H9 (cell line): ENCODE measurements around the gene IREB2. TPM values are rescaled to one million over a fixed set of nuclear protein-coding genes. Genes with fewer than 3 reads are reported as not detected.
A peak's percentile ranks its signal among the peaks of the same experiment; 100 is the strongest.

ENCODE experiments used
- DNase-seq: peaks from one replicate; pipeline ENCODE4 v3.0.0-alpha.2; 2017
- H2AFZ ChIP-seq: one replicate; pipeline ENCODE4 v1.6.1; 2013; ENCODE audit warnings: mild to moderate bottlenecking, low read length, control low read depth, moderate library complexity
- H2AK5ac ChIP-seq: 2 replicates; pipeline ENCODE4 v1.6.1; 2013; ENCODE audit warnings: low read length, control low read depth, mixed read lengths; ENCODE audit not compliant: insufficient read length
- H2BK120ac ChIP-seq: one replicate; pipeline ENCODE4 v1.6.1; 2013; ENCODE audit warnings: low read depth, mild to moderate bottlenecking, low read length, control low read depth, inconsistent platforms; ENCODE audit not compliant: poor library complexity, severe bottlenecking
- H2BK12ac ChIP-seq: 2 replicates; pipeline ENCODE4 v1.6.1; 2013; ENCODE audit warnings: low read length, control low read depth, mixed read lengths, low read depth; ENCODE audit not compliant: insufficient read length
- H2BK15ac ChIP-seq: 2 replicates; pipeline ENCODE4 v1.6.1; 2013; ENCODE audit warnings: low read depth, low read length, control low read depth
- H2BK20ac ChIP-seq: one replicate; pipeline ENCODE4 v1.6.1; 2013; ENCODE audit warnings: low read depth, mild to moderate bottlenecking, low read length, control low read depth, inconsistent platforms; ENCODE audit not compliant: poor library complexity, severe bottlenecking
- H2BK5ac ChIP-seq: 2 replicates; pipeline ENCODE4 v1.6.1; 2013; ENCODE audit warnings: low read length, control low read depth, mixed read lengths; ENCODE audit not compliant: insufficient read length
- H3K14ac ChIP-seq: 2 replicates; pipeline ENCODE4 v1.6.1; 2013; ENCODE audit warnings: low read length, control low read depth; ENCODE audit not compliant: insufficient read depth
- H3K18ac ChIP-seq: 2 replicates; pipeline ENCODE4 v1.6.1; 2013; ENCODE audit warnings: low read depth, mild to moderate bottlenecking, mixed read lengths, low read length, control low read depth; ENCODE audit not compliant: insufficient read length
- H3K23ac ChIP-seq: 2 replicates; pipeline ENCODE4 v1.6.1; 2013; ENCODE audit warnings: low read length, control low read depth, mixed read lengths, low read depth; ENCODE audit not compliant: insufficient read length
- H3K23me2 ChIP-seq: 2 replicates; pipeline ENCODE4 v1.6.1; 2013; ENCODE audit warnings: low read depth, mild to moderate bottlenecking, mixed read lengths, low read length, control low read depth; ENCODE audit not compliant: insufficient read length, poor library complexity, severe bottlenecking
- H3K27ac ChIP-seq: 2 replicates; pipeline ENCODE4 v1.5.1; 2013; ENCODE audit warnings: low read length, control low read depth, mixed read lengths, low read depth; ENCODE audit not compliant: insufficient read length
- H3K27me3 ChIP-seq: 2 replicates; pipeline ENCODE4 v1.6.1; 2013; ENCODE audit warnings: low read length, control low read depth, inconsistent platforms; ENCODE audit not compliant: insufficient read depth
- H3K4ac ChIP-seq: 2 replicates; pipeline ENCODE4 v1.6.1; 2013; ENCODE audit warnings: low read depth, mild to moderate bottlenecking, control low read depth, inconsistent platforms, low read length, moderate library complexity
- H3K4me1 ChIP-seq: 2 replicates; pipeline ENCODE4 v1.6.1; 2013; ENCODE audit warnings: low read length, control low read depth, inconsistent platforms; ENCODE audit not compliant: insufficient read depth
- H3K4me2 ChIP-seq: 2 replicates; pipeline ENCODE4 v1.6.1; 2013; ENCODE audit warnings: low read length, control low read depth, mixed read lengths; ENCODE audit not compliant: insufficient read length, insufficient read depth
- H3K56ac ChIP-seq: 2 replicates; pipeline ENCODE4 v1.6.1; 2013; ENCODE audit warnings: low read depth, mild to moderate bottlenecking, mixed read lengths, low read length, control low read depth; ENCODE audit not compliant: insufficient read length
- H3K79me1 ChIP-seq: 2 replicates; pipeline ENCODE4 v1.6.1; 2013; ENCODE audit warnings: low read depth, mild to moderate bottlenecking, moderate library complexity, low read length, control low read depth, inconsistent platforms; ENCODE audit not compliant: insufficient read depth, poor library complexity, severe bottlenecking
- H3K79me2 ChIP-seq: 2 replicates; pipeline ENCODE4 v1.6.1; 2013; ENCODE audit warnings: low read length, control low read depth, inconsistent platforms; ENCODE audit not compliant: insufficient read depth
- H3K9ac ChIP-seq: 2 replicates; pipeline ENCODE4 v1.6.1; 2013; ENCODE audit warnings: low read length, control low read depth, mixed read lengths; ENCODE audit not compliant: insufficient read length; ENCODE audit errors: extremely low read depth
- H3K9me3 ChIP-seq: one replicate; pipeline ENCODE4 v1.6.1; 2013; ENCODE audit warnings: low read depth, low read length, inconsistent platforms; ENCODE audit not compliant: control insufficient read depth
- H3T11ph ChIP-seq: one replicate; pipeline ENCODE4 v1.6.1; 2013; ENCODE audit warnings: mild to moderate bottlenecking, low read length, control low read depth, inconsistent platforms
- H4K20me1 ChIP-seq: one replicate; pipeline ENCODE4 v1.6.1; 2013; ENCODE audit not compliant: control insufficient read depth, insufficient read length, insufficient read depth
- H4K5ac ChIP-seq: 2 replicates; pipeline ENCODE4 v1.6.1; 2013; ENCODE audit warnings: low read depth, mild to moderate bottlenecking, mixed read lengths, low read length, control low read depth; ENCODE audit not compliant: insufficient read length
- H4K8ac ChIP-seq: replicated peaks from 2 replicates; pipeline ENCODE4 v1.6.1; 2013; ENCODE audit warnings: low read length, control low read depth, mixed read lengths, low read depth; ENCODE audit not compliant: insufficient read length
- H4K91ac ChIP-seq: 2 replicates; pipeline ENCODE4 v1.6.1; 2013; ENCODE audit warnings: low read depth, mild to moderate bottlenecking, moderate library complexity, mixed read lengths, low read length, control low read depth; ENCODE audit not compliant: insufficient read length
- H3K27ac Mint-ChIP-seq, 3 experiments: 2 replicates in 2 of 3; 3 replicates in 1 of 3; pipeline ENCODE4 v1.8.0; 2020 to 2021; ENCODE audit warnings: mixed read lengths in 3 of 3, mild to moderate bottlenecking in 1 of 3, moderate library complexity in 1 of 3
- H3K27me3 Mint-ChIP-seq: 2 replicates; pipeline ENCODE4 v1.8.0; 2021; ENCODE audit warnings: low read depth, mild to moderate bottlenecking, moderate library complexity, mixed read lengths
- H3K36me3 Mint-ChIP-seq, 3 experiments: 2 replicates in 2 of 3; 3 replicates in 1 of 3; pipeline ENCODE4 v1.8.0; 2020 to 2021; ENCODE audit warnings: low read depth in 3 of 3, mixed read lengths in 3 of 3; ENCODE audit not compliant: insufficient read depth in 1 of 3
- H3K4me1 Mint-ChIP-seq, 2 experiments: 2 replicates each; pipeline ENCODE4 v1.8.0; 2020; ENCODE audit warnings: mixed read lengths in 2 of 2
- H3K4me3 Mint-ChIP-seq, 2 experiments: 2 replicates in 1 of 2; 3 replicates in 1 of 2; pipeline ENCODE4 v1.8.0; 2020 to 2021; ENCODE audit warnings: mild to moderate bottlenecking in 2 of 2, mixed read lengths in 2 of 2, moderate library complexity in 1 of 2
- H3K9me3 Mint-ChIP-seq, 2 experiments: 2 replicates in 1 of 2; 3 replicates in 1 of 2; pipeline ENCODE4 v1.8.0; 2020; ENCODE audit warnings: mild to moderate bottlenecking in 2 of 2, mixed read lengths in 2 of 2, moderate library complexity in 1 of 2
- WGBS: extraction: QIAGEN DNeasy Blood & Tissue Kit; methylation state at CpG from one replicate; pipeline ENCODE4 v1.1.7; 2013; ENCODE audit warnings: missing lambda C conversion rate, low lambda C conversion rate, mixed read lengths; ENCODE audit not compliant: insufficient read length; ENCODE audit errors: extremely low coverage; 5-methylcytosine and 5-hydroxymethylcytosine counted together
- total RNA-seq: library from RNA; stranded (reverse); gene quantifications from 2 replicates; pipeline ENCODE4 v1.2.1, GENCODE V29; 2021
- TF ChIP-seq, protein P1 (sequence below): fragments of 200-600 bp; sonication (generic); conservative IDR thresholded peaks from 3 replicates; pipeline ENCODE4 v1.8.0; 2021; ENCODE audit warnings: antibody characterized with exemption, mild to moderate bottlenecking

The IREB2 gene
- total RNA-seq, 1 experiment from 2014 or later, result 87.6 TPM

DNA sequence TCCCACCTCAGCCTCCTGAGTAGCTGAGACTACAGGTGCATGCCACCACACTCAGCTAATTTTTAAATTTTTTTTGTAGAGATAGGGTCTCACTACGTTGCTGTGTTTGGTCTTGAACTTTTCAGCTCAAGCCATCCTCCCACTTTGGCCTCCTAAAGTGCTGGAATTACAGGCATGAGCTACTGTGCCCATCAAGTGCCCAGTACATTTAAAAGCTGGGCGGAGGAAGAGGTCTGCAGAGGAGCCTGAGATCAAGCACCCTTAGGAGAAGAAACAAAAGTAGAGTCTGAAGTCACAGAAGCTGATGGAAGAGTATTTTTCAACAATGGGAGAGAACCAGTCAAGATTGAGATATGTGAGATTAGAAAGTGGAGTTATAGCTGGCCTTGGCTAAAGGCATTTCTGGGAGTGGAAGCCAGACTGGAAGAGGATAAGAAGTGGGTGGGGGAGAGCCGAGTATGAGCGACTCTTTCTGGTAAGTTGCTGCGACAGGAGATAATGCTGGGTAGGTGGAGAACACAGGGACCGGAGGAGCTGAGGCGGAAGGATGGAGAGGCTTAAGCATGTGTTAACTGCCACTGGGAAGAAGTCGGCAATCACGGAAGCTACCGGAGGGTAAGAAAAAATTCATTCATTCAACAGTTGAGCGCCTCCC, 782 bp upstream of the IREB2 start:
- Histone ChIP-seq H3K9me3 (no peaks in the 10 kb centered on the region), H4K91ac (no peak overlapping the region), H3K79me2 (peaks cover 9% of the 10 kb centered on the region), H3K14ac (no peak overlapping the region), H3K4ac (no peak overlapping the region), H2AK5ac (no peak overlapping the region), H3K56ac (no peak overlapping the region), H2BK20ac (no peak overlapping the region), H3K18ac (no peak overlapping the region), H4K5ac (no peak overlapping the region), H3T11ph (no peak overlapping the region), H3K23ac (no peak overlapping the region), H2BK120ac (no peak overlapping the region), H4K20me1 (no peaks in the 10 kb centered on the region), H4K8ac (no peak overlapping the region), H2BK12ac (no peak overlapping the region), H2BK15ac (no peak overlapping the region), H3K9ac (peak overlapping the region; percentile 63), H3K27ac (no peak overlapping the region), H3K4me2 (peak overlapping the region; percentile 81), H3K4me1 (no peaks in the 10 kb centered on the region; the same call in 1 of the 2 replicates), H3K23me2 (no peaks in the 10 kb centered on the region), H3K79me1 (peaks cover 8% of the 10 kb centered on the region), H3K27me3 (no peaks in the 10 kb centered on the region), H2AFZ (no peak overlapping the region), H2BK5ac (no peak overlapping the region)
- Mint-ChIP-seq H3K36me3 (peaks cover 15 to 29% (median 22%) of the 10 kb centered on the region in 3 experiments; a peak in 6 of 7 replicates), H3K4me1 (peaks cover 7 to 15% of the 10 kb centered on the region in 2 experiments), H3K27ac (peak overlapping the region; percentile 52 to 91 (median 80); a peak in 6 of 7 replicates), H3K9me3 (no peaks in the 10 kb centered on the region), H3K27me3 (peaks cover 1% of the 10 kb centered on the region; the same call in 1 of the 2 replicates), H3K4me3 (peak overlapping the region; percentile 88 to 90)
- TF ChIP-seq, protein P1, sequence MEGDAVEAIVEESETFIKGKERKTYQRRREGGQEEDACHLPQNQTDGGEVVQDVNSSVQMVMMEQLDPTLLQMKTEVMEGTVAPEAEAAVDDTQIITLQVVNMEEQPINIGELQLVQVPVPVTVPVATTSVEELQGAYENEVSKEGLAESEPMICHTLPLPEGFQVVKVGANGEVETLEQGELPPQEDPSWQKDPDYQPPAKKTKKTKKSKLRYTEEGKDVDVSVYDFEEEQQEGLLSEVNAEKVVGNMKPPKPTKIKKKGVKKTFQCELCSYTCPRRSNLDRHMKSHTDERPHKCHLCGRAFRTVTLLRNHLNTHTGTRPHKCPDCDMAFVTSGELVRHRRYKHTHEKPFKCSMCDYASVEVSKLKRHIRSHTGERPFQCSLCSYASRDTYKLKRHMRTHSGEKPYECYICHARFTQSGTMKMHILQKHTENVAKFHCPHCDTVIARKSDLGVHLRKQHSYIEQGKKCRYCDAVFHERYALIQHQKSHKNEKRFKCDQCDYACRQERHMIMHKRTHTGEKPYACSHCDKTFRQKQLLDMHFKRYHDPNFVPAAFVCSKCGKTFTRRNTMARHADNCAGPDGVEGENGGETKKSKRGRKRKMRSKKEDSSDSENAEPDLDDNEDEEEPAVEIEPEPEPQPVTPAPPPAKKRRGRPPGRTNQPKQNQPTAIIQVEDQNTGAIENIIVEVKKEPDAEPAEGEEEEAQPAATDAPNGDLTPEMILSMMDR, result no peak
- no CpG with 5 or more reads among the region's 11 CpGs for WGBS
- peak; percentile 45 for DNase-seq
